GM18498 (cell line): ENCODE results near the gene KDR.

ENCODE experiments used
- ATAC-seq: cut with Tn5 transposase; IDR thresholded peaks from one replicate; pipeline ENCODE4 v1.9.1; 2021; ENCODE audit warnings: mild to moderate bottlenecking, moderate library complexity; ENCODE audit not compliant: unreplicated experiment

The KDR gene

DNA sequence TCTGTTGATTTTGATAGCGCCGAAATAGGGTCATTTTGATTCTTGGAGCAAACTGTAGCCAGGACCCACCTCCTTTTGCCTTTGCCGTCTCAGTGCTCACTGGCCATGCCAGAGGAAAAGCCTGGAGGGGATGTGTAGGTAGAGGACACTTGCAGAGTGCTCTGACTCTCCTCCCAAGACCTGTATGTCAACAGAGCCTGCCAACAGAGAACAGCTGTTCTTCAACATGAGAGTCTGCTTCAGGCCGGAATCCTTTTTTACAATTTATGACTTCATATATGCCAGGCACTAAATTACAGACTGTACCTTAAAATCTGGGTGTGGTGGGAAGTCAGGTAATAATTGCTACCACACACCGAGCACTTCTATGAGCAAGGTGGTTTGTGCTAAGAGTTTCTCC is 94.2 kb downstream of the KDR start:
- no peak for ATAC-seq

DNA sequence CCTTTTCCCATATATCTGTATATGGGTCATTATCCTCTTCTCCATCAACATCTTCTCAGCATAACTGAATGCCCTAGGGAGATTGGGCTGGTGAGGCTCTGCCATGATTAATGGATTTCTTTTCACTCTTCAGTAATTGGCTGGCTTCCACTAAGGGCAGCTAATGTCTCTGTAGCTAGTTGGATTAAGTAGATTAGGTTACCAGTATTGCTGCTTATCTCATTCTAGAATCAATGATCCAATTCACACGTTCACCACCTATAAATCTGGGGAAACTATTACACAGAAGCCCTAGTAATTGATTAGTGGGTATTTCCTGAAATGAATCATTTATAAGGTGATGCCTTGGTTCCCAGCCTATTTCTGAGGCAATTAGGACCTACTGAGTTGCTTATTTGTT is 94.8 kb downstream of the KDR start:
- no peak for ATAC-seq

DNA sequence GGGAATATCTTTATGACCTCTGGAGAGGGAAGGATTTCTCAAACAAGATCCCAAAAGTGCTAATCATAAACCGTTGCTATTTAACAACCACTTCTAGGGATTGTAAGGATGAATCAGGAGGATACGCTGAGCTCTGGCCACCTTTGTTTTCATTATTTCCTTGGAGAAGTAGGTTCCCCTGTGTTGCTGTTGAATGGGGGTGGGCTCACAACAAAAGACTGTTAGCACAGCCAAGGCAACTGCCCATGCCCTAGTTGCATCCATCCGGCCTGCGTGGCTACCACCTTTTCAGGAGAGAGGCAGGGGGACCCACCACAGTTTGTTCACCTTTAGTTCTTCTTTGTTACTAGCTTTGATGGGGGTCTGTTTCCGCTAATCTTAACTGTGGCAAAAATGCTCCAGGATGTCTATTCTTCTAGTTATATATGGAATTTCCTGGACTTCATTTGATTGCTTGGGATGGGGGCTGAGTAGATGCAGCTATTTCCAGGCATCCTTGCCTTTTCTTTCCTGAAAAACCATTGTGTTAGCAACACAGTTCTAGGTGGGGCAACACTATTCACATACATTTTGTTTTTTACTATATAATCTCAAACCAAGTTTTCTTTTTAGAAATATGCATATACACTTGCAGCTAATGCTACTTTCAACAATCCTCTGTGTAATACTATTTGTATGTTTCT is 95.4 kb downstream of the KDR start:
- no peak for ATAC-seq

GRCh38 chr4:55029321-55029720 is 96.1 kb downstream of the KDR start:
- no peak for ATAC-seq
